ENCODE results near the gene GRM7.

DNA sequence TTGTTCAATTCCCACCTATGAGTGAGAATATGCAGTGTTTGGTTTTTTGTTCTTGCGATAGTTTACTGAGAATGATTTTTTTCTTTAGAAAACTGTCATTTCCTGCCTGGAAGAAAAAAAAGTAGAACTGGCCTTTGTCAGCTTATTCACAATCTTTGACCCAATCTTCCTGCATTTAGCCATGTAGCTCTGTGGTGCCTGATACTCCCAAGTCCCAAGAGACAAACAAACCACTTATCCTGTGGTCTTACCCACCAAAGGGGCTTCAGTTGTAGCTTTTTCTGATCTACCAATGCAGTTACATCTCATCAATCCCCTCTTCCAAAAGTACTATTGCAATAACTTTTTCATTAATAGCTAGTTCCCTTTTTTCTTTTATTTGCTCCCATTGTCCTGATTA, 444.6 kb downstream of the GRM7 start:
- TF ChIP-seq CTCF (IDR thresholded peaks at IDR 0.05) (no peak), POLR2A (IDR thresholded peaks at IDR 0.05) (no peak)

Data from body of pancreas (tissue), 4 donors.